Measurements from ENCODE around the gene RPLP1. TPM values are rescaled to one million over a fixed set of nuclear protein-coding genes. Genes with fewer than 3 reads are reported as not detected.

RPLP1 gene
- total and polyA plus RNA-seq, 9 of the 15 experiments (the other 6 are each of a cell fraction or from before 2014, with no cell fraction given): 76.3 to 3,053 (median 847) TPM

- Histone ChIP-seq H3K9me1 (ENCODE audit: control insufficient read depth, insufficient read depth, low read length) (no peaks in the 10 kb centered on the region), H3K27me3 (ENCODE audit: control insufficient read depth in 2 of 2, insufficient read depth in 2 of 2, low read length in 2 of 2) (peaks cover 0 to 3% of the 10 kb centered on the region in 2 experiments; a peak in 2 of 5 replicates), H3K4me1 (replicated peaks in 1 of 2; ENCODE audit: control insufficient read depth in 2 of 2, insufficient read depth in 2 of 2, low read length in 2 of 2) (no peaks in the 10 kb centered on the region), H3K27ac (ENCODE audit: extremely low read depth, low read depth, low read length) (no peak overlapping the region), H3K4me3 (no peak overlapping the region), H3K9ac (ENCODE audit: insufficient read depth in 1 of 2, low read depth in 2 of 2, low read length in 2 of 2) (no peak overlapping the region), H2AFZ (ENCODE audit: low read depth, low read length) (no peak overlapping the region), H3K36me3 (ENCODE audit: control insufficient read depth, insufficient read depth, low read length) (no peaks in the 10 kb centered on the region), H4K20me1 (replicated peaks; ENCODE audit: control insufficient read depth, insufficient read depth, low read length) (no peaks in the 10 kb centered on the region), H3K79me2 (ENCODE audit: control insufficient read depth, insufficient read depth, low read length) (no peaks in the 10 kb centered on the region), H3K4me2 (ENCODE audit: insufficient read depth, low read length) (no peak overlapping the region), H3K9me3 (replicated peaks; ENCODE audit: control insufficient read depth, insufficient read depth, low read depth, low read length) (no peaks in the 10 kb centered on the region)
- in situ Hi-C loops (cut with MboI): no loop called here
- TF ChIP-seq ETV6 (IDR thresholded peaks at IDR 0.05; ENCODE audit: borderline replicate concordance in 1 of 2, low read depth in 2 of 2, low read length in 1 of 2) (no peak), ETV6 (CRISPR knock-in tag; IDR thresholded peaks at IDR 0.05; ENCODE audit: borderline replicate concordance) (no peak), ZNF239 (CRISPR knock-in tag; IDR thresholded peaks at IDR 0.05) (no peak), HMG20A (CRISPR knock-in tag; conservative IDR thresholded peaks at IDR 0.05) (no peak), ZNF444 (CRISPR knock-in tag; IDR thresholded peaks at IDR 0.05) (no peak), TCF15 (CRISPR knock-in tag; IDR thresholded peaks at IDR 0.05) (no peak), RFX7 (CRISPR knock-in tag; IDR thresholded peaks at IDR 0.05) (no peak), ZKSCAN3 (CRISPR knock-in tag; IDR thresholded peaks at IDR 0.05) (no peak), ZNF146 (CRISPR knock-in tag; IDR thresholded peaks at IDR 0.05; ENCODE audit: unreplicated experiment) (no peak), SMARCB1 (IDR thresholded peaks at IDR 0.05; ENCODE audit: insufficient read length, low read depth) (no peak), MAX (CRISPR knock-in tag; IDR thresholded peaks at IDR 0.05) (no peak), E2F4 (CRISPR knock-in tag; IDR thresholded peaks at IDR 0.05; ENCODE audit: low read depth) (no peak), FOXP1 (CRISPR knock-in tag; IDR thresholded peaks at IDR 0.05) (no peak), RHOXF2B (CRISPR knock-in tag; conservative IDR thresholded peaks at IDR 0.05) (no peak), NFIC (IDR thresholded peaks at IDR 0.05) (no peak)
- 2% methylated on average over 11 of the region's 11 CpGs for WGBS (ENCODE audit: insufficient coverage, low coverage, missing lambda C conversion rate)
- ChIA-PET POLR2A (interaction anchor here (0.6 to 1.1 kb wide), 2 partner anchors 8 to 15 kb away, joined by 3 read pairs; no protein-coding TSS in a partner anchor), CTCF (ENCODE audit: low intra/inter-chr PET ratio) (no interaction called here)
- FAIRE-seq: no peak
- no peak for ATAC-seq
- BruUV-seq (replicated peaks): no TSS peak
- intact Hi-C loops (cut with micrococcal nuclease): no loop called here
- DNase-seq (ENCODE audit: extremely low read depth in 1 of 4, low spot score in 3 of 4): no peak
These were observed 37.9 kb downstream of the RPLP1 start for GRCh38 chr15:69490356-69491037.

Data from K562 (cell line).